ENCODE results near the gene DENND10.
"Not testable (repeated sequence)": the region's sequence is repeated elsewhere in the genome, so short reads cannot be mapped to it uniquely, and the experiment has no call there.

The DENND10 gene

DNA sequence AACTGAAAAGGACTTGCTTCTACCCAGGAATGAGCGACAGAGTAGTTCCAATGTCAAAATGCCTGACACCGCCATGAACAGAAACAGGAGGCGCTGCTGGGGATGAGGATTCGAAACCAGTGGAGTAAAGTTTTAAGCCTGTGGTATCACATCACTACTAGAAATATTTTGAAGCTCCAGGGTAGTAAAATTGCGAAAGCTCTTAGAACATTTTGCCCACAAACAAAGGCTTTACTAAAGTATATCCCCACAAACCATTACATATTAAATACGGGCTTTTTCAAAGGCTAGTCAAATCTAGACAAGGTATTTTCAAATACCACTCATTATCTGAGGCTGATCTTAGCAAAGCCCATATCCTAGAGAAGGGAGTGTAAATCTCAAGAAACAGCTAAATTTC lies 72.3 kb downstream of the DENND10 start:
- DNase-seq, result no peak

DNA sequence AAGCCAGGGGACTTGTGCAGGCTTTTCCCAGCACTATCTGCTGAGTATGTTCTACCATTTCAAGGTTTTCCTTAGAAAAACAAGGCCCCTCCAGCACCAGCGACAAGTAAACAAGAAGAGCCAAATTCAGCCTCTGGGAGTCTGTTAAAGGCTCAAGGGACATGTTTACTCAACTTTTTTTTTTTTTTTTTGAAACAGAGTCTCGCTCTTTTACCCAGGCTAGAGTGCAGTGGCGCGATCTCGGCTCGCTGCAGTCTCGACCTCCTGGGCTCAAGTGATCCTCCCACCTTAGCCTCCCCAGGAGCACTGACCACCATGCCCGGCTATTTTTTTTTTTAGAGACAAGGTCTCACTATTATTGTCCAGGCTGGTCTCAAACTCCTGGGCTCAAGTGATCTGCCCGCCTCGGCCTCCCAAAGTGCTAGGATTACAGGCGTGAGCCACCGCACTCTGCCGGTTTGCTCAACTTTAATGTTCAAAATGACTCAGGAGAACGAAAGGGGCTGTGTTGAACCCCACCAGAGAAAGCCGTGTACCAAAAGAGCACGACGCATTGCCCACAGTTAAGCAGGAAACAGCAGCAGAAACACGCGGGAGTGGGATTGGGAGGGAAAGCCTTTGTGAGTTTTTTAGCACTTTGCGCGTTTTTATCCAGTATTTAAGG lies 73.9 kb downstream of the DENND10 start:
- DNase-seq, result peak; percentile 40

GRCh38 chr10:119178372-119179119 lies 74.6 kb downstream of the DENND10 start, which contains the start of gene PRDX3:
TSS of gene PRDX3 (minus strand) at chr10:119178812. CDS start at chr10:119178790, 22 bp downstream.
- DNase-seq, result peak; percentile 94

DNA sequence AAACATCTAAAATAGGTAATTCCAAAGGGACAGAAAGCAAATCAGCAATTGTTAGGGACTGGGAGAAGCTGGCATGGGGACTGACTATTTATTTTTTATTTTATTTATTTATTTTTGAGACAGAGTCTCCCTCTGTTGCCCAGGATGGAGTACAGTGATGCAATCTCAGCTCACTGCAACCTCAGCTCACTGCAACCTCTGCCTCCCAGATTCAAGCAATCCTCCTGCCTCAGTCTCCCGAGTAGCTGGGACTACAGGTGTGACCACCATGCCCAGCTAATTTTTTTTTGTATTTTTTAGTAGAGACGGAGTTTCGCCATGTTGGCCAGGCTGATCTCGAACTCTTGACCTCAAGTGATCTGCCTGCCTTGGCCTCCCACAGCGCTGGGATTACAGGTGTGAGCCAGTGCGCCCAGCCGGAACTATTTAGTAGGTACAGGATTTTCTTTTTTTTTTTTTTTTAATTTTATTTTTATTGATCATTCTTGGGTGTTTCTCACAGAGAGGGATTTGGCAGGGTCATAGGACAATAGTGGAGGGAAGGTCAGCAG lies 77.0 kb downstream of the DENND10 start:
- DNase-seq, result not testable (repeated sequence)

- no peak for DNase-seq
Measured at GRCh38 chr10:119183664-119184412, 79.9 kb downstream of the DENND10 start.
